MM.1S (cell line): ENCODE results near the gene GPR150.

Experiments
- DNase-seq: peaks from one replicate; pipeline ENCODE4 v3.0.0-alpha.2; 2015
- H2AFZ ChIP-seq: fragments of 300-600 bp; sonication (generic); 2 replicates; pipeline ENCODE4 v1.6.0; 2016; ENCODE audit warnings: antibody characterized with exemption, low read length
- H3F3A ChIP-seq: fragments of 300-600 bp; sonication (generic); 2 replicates; pipeline ENCODE4 v1.6.1; 2016; ENCODE audit warnings: mild to moderate bottlenecking, antibody characterized with exemption, low read length, moderate library complexity, mixed read lengths; ENCODE audit not compliant: insufficient read depth
- H3K27ac ChIP-seq: fragments of 300-600 bp; sonication (generic); 2 replicates; pipeline ENCODE4 v1.5.1; 2016; ENCODE audit warnings: mild to moderate bottlenecking, low read length
- H3K27me3 ChIP-seq: fragments of 300-600 bp; sonication (generic); replicated peaks from 2 replicates; pipeline ENCODE4 v1.6.0; 2016; ENCODE audit warnings: low read length; ENCODE audit not compliant: insufficient read depth
- H3K36me3 ChIP-seq: fragments of 300-600 bp; sonication (generic); replicated peaks from 2 replicates; pipeline ENCODE4 v1.6.1; 2016; ENCODE audit warnings: mild to moderate bottlenecking, low read length, mixed read lengths; ENCODE audit not compliant: insufficient read depth
- H3K4me1 ChIP-seq: fragments of 300-600 bp; sonication (generic); 2 replicates; pipeline ENCODE4 v1.6.1; 2016; ENCODE audit warnings: low read length, mixed read lengths
- H3K4me2 ChIP-seq: fragments of 300-600 bp; sonication (generic); 2 replicates; pipeline ENCODE4 v1.6.0; 2016; ENCODE audit warnings: low read depth, low read length
- H3K4me3 ChIP-seq: fragments of 300-600 bp; sonication (generic); 2 replicates; pipeline ENCODE4 v1.5.1; 2016; ENCODE audit warnings: low read length, mixed read lengths
- H3K79me2 ChIP-seq: fragments of 300-600 bp; sonication (generic); 2 replicates; pipeline ENCODE4 v1.6.1; 2016; ENCODE audit warnings: mixed run types, low read length, mixed read lengths
- H3K9ac ChIP-seq: fragments of 300-600 bp; sonication (generic); 2 replicates; pipeline ENCODE4 v1.6.1; 2016; ENCODE audit warnings: low read length, mixed read lengths
- H3K9me2 ChIP-seq: fragments of 300-600 bp; sonication (generic); replicated peaks from 2 replicates; pipeline ENCODE4 v1.6.1; 2016; ENCODE audit warnings: mild to moderate bottlenecking, low read length, mixed read lengths; ENCODE audit not compliant: insufficient read depth
- H3K9me3 ChIP-seq: fragments of 300-600 bp; sonication (generic); replicated peaks from 2 replicates; pipeline ENCODE4 v1.6.1; 2016; ENCODE audit warnings: mild to moderate bottlenecking, low read length, mixed read lengths; ENCODE audit not compliant: insufficient read depth
- H4K20me1 ChIP-seq: fragments of 300-600 bp; sonication (generic); 2 replicates; pipeline ENCODE4 v1.6.1; 2016; ENCODE audit warnings: mild to moderate bottlenecking, low read length, moderate library complexity, mixed read lengths; ENCODE audit not compliant: insufficient read depth
- CTCF ChIP-seq: fragments of 300-600 bp; sonication (generic); IDR thresholded peaks from 2 replicates; pipeline ENCODE4 v1.5.1; 2016; ENCODE audit warnings: antibody characterized with exemption, low read length, mixed read lengths
- EZH2 ChIP-seq: fragments of 300-600 bp; sonication (generic); optimal IDR thresholded peaks from 2 replicates; pipeline ENCODE3; 2017; ENCODE audit warnings: low read depth, mild to moderate bottlenecking, antibody characterized with exemption, low read length, mixed read lengths
- EZH2phosphoT487 ChIP-seq: fragments of 300-600 bp; sonication (generic); IDR thresholded peaks from 2 replicates; pipeline ENCODE4 v1.6.1; 2018; ENCODE audit warnings: antibody characterized with exemption, low read length

The GPR150 gene

GRCh38 chr5:95670568-95670967, 50.7 kb downstream of the GPR150 start:
- no peaks in the 10 kb centered on the region for H3K4me1 ChIP-seq
- H3K4me2 ChIP-seq: no peak overlapping the region
- H4K20me1 ChIP-seq: no peaks in the 10 kb centered on the region
- no peak overlapping the region for H2AFZ ChIP-seq
- H3K27me3 ChIP-seq: no peaks in the 10 kb centered on the region
- H3F3A ChIP-seq: no peaks in the 10 kb centered on the region
- TF ChIP-seq EZH2phosphoT487: no peak
- no peak for TF ChIP-seq EZH2
- TF ChIP-seq CTCF: no peak
- DNase-seq: no peak
- H3K36me3 ChIP-seq: no peaks in the 10 kb centered on the region
- no peak overlapping the region for H3K4me3 ChIP-seq
- no peak overlapping the region for H3K9ac ChIP-seq
- no peaks in the 10 kb centered on the region for H3K9me3 ChIP-seq
- H3K27ac ChIP-seq: no peak overlapping the region
- H3K79me2 ChIP-seq: no peaks in the 10 kb centered on the region
- no peaks in the 10 kb centered on the region for H3K9me2 ChIP-seq
